Glomerular visceral epithelial cell (primary cell): ENCODE results near the gene TADA2A.

Experiments used
- DNase-seq: peaks from one replicate; pipeline ENCODE4 v3.0.0-alpha.2; 2016; ENCODE audit errors: extremely low spot score

TADA2A gene

DNA sequence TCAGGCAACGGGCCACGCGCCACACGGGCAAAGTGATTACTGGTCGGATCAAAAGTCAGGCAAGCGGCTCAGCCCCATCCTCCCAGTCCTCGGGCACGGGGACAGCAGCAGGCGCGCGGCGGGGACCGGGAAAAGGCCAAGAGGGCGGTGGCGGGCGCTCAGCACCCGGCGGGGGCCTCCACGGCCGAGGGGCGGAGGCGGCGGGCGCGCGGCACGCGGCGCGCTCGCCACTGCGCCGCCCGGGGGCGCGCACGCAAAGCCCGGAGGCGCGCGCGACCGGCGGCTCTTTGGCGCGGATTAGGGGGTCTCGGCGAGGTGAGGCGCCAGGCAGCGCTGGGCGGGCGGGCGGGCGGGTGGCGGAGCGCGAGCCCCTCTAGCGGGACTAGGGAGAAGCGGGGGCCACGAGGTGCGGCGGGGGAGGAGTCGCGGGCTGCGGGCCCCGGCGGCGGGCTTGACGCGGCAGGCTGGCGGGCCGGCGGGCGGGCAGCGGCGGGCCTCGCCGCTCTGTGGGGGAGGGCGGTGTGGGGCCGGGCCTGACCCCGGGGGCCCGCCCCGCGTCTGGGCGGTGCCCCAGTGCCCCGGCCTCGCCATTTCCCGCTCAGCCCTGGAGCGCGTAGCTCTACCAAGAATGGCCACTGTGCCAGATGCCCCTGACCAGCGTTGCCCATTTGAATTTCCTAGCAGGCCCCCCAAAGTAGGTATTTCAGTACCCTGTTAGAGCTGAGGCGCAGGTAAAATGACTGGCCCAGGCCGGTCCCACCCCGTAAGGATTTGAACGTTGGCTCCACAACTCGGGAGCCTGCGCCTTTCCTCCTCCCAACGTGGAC lies at the start of gene TADA2A, which contains the start of gene ACACA:
TSS of gene TADA2A (plus strand) at position 252 of the 827 bp plus-strand sequence. CDS start 4,480 bp downstream, outside the sequence.
TSS of gene ACACA (minus strand) at position 202 of the 827 bp plus-strand sequence. CDS start 537 bp downstream, outside the sequence.
- peak; percentile 89 for DNase-seq

DNA sequence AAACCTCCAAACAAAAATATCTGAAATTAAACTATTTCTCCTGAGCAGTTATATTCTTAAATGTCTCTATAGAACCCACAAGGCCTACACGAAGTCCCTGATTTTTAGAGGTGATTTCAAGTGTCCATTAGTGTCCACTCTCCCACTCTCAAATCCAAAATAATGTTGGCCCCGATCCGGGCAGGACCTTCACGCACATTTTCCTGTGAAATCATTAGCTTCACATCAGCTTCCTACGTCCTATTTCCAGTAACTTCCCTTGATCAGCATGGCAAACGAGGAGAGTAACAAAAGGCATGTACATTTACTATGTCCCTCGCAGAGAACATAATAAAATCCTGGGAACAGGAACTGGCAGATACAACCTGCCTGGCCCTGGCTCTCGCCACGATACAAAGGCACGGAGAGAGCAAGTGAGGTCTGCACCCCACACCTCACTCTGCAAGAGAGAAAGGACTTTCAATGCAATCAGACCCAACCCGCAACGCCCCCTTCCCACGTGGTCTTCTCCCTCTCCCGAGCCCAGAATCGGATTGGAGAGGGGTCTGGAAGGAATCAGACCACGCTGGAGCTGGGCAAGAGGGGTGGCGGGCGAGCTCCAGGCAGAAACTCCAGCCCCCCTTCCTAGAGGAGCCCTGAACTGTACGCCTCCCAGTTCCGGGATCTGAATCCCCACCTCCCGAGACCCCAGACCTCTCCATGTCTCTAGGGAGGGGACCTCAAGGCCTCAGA lies 48.4 kb upstream of the TADA2A start:
- DNase-seq = peak; percentile 67

GRCh38 chr17:37358830-37359681 lies 47.6 kb upstream of the TADA2A start:
- DNase-seq = peak; percentile 98

DNA sequence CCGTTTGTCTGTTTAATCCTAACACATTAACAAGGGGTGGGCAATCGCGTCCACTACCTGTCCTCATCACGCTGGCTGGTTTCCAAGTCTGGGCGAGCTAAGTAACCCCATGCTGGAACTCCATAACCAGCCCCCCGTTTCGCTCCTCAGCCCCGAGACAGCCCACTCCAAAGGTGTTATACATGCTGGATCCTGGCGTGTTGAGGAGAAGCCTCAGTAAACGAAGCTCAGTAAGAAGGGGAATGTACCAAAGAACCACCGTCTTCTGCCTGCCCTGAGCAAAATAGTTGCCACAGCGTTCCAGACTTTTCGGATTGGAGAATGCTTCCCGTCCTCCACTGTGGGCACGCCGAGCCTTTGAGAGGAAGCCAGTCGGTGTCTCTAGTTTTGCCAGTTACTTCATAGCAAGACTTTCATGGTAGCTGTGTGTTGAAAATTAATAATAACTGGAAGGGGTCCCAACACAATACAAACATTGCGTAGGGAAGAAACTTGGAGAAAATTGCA lies 47.0 kb upstream of the TADA2A start:
- DNase-seq = no peak

GRCh38 chr17:37360632-37361031 lies 46.1 kb upstream of the TADA2A start:
- DNase-seq = no peak

DNA sequence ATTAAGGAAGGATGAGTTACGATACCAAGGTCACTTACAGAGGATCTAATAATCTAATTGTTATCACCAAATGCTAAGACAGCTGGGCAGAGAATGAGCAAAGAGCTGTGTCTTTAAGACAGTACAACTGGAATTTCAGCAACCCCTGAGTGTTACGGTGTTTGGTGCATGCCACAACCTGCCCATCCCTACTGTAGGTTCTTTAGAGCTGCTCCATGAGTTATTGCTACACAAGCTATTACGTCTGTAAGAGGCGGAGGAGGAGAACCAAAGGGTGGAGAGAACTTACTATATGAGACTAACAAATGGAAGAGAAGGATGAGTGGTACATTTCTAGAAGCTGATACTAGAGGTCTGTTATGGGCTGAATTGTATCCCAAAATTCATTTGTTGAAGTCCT lies 45.1 kb upstream of the TADA2A start:
- no peak for DNase-seq

- DNase-seq = no peak
Measured at GRCh38 chr17:37365589-37365988, 41.1 kb upstream of the TADA2A start.

GRCh38 chr17:37368577-37368976 lies 38.1 kb upstream of the TADA2A start:
- DNase-seq = no peak

DNA sequence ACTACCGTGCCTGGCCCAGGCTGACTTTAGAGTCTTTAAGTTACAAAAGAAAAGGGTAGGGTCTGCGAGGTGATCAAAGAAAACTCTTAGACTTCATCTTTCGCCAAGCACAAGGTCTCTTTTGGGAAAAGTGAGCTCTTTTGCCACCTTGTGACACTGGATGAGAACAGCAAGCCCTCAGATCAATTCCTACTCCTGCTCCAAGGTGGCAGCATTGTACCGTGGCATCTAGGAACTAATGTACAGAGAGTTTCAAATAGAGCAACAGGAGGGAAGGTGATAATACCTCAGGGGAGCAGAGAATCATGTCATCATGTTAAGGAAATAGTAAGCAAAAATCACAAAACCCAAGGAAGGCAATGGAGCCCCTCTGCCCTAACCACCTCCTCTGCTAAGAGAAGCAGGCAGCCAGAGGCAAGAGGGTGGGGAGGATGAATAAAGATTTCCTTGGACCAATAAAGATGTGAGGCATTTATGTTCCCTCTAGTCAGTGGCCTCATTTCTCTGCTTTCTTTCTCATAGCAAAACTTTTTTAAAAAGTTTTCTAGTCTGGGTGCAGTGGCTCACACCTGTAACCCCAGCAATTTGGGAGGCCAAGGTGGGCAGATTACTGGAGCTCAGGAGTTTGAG lies 33.0 kb upstream of the TADA2A start:
- peak; percentile 87 for DNase-seq

- DNase-seq = no peak
Measured at GRCh38 chr17:37375706-37376105, 31.0 kb upstream of the TADA2A start, which contains the start of gene C17orf78. Gene C17orf78, plus strand, starts transcription at chr17:37375985. Its CDS starts 108 bp downstream, at chr17:37376093.

DNA sequence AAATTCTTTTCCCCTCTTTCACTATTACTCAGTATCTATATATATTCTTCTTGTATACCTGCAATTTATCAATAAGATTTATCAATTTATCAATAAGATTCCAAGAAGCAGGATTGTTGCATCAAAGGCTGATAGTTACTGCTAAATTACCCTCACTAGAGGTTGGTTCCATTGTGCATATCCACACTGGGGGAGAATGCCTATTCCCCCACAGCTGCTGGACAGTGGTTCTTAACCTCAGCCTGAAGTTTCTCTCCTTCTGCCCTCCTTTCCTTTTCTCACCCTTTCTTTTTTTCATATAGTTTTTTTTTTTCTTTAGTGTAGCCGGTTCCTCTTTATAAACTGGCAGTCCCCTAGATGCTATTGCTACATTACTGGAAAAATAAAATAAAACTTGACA lies 24.6 kb upstream of the TADA2A start:
- no peak for DNase-seq

GRCh38 chr17:37384560-37385149 lies 22.0 kb upstream of the TADA2A start:
- no peak for DNase-seq

DNA sequence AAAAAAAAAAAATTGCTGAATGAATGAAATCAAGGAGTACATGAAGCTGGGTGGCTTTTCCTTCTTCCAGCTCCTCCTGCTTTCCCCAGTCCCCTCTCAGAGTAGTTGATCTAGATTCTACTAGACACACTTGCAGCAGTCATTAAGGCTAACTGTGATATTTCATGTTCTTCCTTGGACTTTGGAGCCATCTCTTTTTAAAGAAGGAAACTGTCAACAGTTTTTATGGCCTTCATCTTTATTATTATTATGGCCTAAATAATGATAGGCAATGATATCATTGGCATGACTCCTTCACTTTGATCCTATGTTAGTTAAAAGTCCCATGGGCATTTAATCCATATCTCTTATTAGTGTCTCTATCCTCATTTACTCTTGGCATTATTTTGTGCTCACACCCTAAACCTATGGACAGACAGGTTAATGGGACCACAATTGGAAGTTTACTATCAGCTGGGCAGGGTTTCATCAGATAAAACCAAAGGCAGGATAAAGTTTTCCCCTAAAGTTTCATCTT lies 21.2 kb upstream of the TADA2A start:
- DNase-seq = no peak

- DNase-seq = no peak
Measured at GRCh38 chr17:37386462-37386861, 20.2 kb upstream of the TADA2A start.

GRCh38 chr17:37388266-37388665 lies 18.4 kb upstream of the TADA2A start:
- peak; percentile 41 for DNase-seq

DNA sequence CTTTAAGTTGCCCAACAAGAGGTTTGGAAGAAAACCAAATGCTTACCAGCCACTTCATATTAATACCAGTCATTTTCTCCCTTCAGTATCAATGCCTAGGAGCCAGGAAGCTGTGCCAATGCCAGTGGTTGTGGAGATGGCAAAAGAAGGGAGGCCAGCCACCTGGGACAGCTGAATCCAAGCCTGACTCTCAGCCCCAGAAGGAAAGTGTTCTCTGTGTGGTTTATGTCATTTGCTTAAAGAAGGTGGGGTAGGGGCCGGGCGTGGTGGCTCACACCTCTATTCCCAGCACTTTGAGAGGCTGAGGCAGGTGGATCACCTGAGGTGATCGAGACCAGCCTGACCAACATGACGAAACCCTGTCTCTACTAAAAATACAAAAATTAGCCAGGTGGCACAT lies 17.5 kb upstream of the TADA2A start:
- DNase-seq = no peak

DNA sequence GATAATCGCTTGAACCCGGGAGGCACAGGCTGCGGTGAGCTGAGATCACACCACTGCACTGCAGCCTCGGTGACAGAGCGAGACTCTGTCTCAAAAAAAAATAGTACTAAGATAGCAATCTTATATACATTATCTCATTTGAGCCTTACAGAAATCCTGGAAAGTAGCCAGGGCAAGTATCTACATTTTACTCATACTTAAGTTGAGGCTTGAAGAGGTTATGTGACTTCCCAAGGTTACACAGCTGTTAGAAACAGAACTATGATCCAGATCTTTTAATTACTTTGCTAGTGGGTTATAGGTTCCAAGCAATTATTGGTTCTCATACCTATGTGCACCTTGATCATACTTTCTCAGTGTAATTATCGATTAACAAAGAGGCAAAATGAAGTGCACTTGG lies 15.5 kb upstream of the TADA2A start:
- no peak for DNase-seq

DNA sequence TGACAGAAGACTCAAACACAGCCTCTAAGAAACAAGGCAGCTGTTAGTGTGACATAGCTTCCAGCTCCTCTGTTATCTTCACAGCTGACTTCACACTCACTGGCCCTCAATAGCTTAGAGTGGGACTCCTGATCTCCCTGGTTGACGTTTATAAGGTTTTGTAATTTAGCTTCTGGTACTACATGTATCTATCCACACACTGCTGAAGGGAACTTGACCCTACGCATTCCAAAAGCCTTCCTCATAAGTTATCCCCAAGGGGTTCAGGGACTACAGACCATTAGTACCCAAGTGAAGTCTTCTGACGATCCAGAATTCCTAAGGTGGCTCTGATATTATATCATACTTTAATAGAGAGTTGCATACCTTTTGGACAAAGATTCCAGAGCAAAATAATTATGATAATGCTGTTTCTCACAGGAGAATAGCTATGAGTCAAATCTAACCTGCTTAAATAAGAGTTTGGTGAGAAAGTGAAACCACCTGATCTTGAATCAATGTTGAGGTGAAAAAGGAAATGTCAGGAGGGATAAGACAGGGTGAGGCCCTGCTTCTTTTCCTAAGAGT lies 14.6 kb upstream of the TADA2A start:
- peak; percentile 73 for DNase-seq

GRCh38 chr17:37393352-37393751 lies 13.3 kb upstream of the TADA2A start:
- DNase-seq = no peak

GRCh38 chr17:37399265-37399803 lies 7.4 kb upstream of the TADA2A start:
- no peak for DNase-seq
